Fibroblast of lung (primary cell): ENCODE measurements around the gene RANBP9. TPM values are rescaled to one million over a fixed set of nuclear protein-coding genes. Genes with fewer than 3 reads are reported as not detected.

Source experiments
- DNase-seq, 2 donors: peaks; one replicate each; pipeline versions ENCODE4 v3.0.0 to v3.0.0-alpha.2; 2010; ENCODE audit warnings: low read depth in 2 of 2
- H2AFZ ChIP-seq: 2 replicates; pipeline ENCODE4 v1.5.1; 2012; ENCODE audit warnings: low read length, control low read depth, inconsistent platforms
- H3K27ac ChIP-seq: 2 replicates; pipeline ENCODE4 v1.5.1; 2011; ENCODE audit warnings: low read length, control low read depth; ENCODE audit not compliant: insufficient read depth
- H3K27me3 ChIP-seq: 2 replicates; pipeline ENCODE4 v1.5.1; 2011; ENCODE audit warnings: mild to moderate bottlenecking, low read length; ENCODE audit not compliant: control insufficient read depth, insufficient read depth
- H3K36me3 ChIP-seq: 2 replicates; pipeline ENCODE4 v1.5.1; 2011; ENCODE audit warnings: low read length; ENCODE audit not compliant: control insufficient read depth, insufficient read depth
- H3K4me1 ChIP-seq: 2 replicates; pipeline ENCODE4 v1.5.1; 2011; ENCODE audit warnings: low read length; ENCODE audit not compliant: control insufficient read depth, insufficient read depth; ENCODE audit errors: extremely low read depth
- H3K4me2 ChIP-seq: 2 replicates; pipeline ENCODE4 v1.5.1; 2011; ENCODE audit warnings: low read length, control low read depth; ENCODE audit not compliant: insufficient read depth; ENCODE audit errors: extremely low read depth
- H3K4me3 ChIP-seq, 4 experiments: fragments of 200-600 bp in 1 of 4; sonication (generic) in 1 of 4; replicated peaks in 1 of 4; 2 replicates each; pipeline ENCODE4 v1.5.1; 2011 to 2016; ENCODE audit warnings: low read length in 4 of 4, low read depth in 3 of 4, mild to moderate bottlenecking in 3 of 4, control low read depth in 2 of 4, inconsistent platforms in 1 of 4, mixed read lengths in 1 of 4; ENCODE audit not compliant: insufficient read depth in 1 of 4; ENCODE audit errors: control extremely low read depth in 1 of 4
- H3K79me2 ChIP-seq: 2 replicates; pipeline ENCODE4 v1.5.1; 2012; ENCODE audit warnings: mild to moderate bottlenecking, low read length, inconsistent platforms; ENCODE audit not compliant: control insufficient read depth, insufficient read depth
- H3K9ac ChIP-seq: 2 replicates; pipeline ENCODE4 v1.5.1; 2011; ENCODE audit warnings: mild to moderate bottlenecking, low read length, control low read depth; ENCODE audit not compliant: insufficient read depth
- H3K9me3 ChIP-seq: 2 replicates; pipeline ENCODE4 v1.5.1; 2012; ENCODE audit warnings: low read depth, low read length; ENCODE audit not compliant: control insufficient read depth, insufficient read depth
- H4K20me1 ChIP-seq: 2 replicates; pipeline ENCODE4 v1.5.1; 2011; ENCODE audit warnings: low read length; ENCODE audit not compliant: control insufficient read depth, insufficient read depth; ENCODE audit errors: extremely low read depth
- EZH2 ChIP-seq: IDR thresholded peaks from 2 replicates; pipeline ENCODE4 v1.5.1; 2012; ENCODE audit warnings: low read length, control low read depth, mild to moderate bottlenecking; ENCODE audit errors: missing control alignments
- polyA plus RNA-seq, 2 donors: library from polyadenylated mRNA; depleted of rRNA in 1 of 2; stranded (reverse) in 1 of 2; unstranded in 1 of 2; fragments of >200 nt; gene quantifications; 2 replicates each; pipeline ENCODE4 v1.2.1, GENCODE V29; 2011 to 2012; ENCODE audit warnings: missing spikeins in 1 of 2
- total RNA-seq: library from RNA; depleted of rRNA; stranded (reverse); fragments of >200 nt; gene quantifications from 2 replicates; pipeline ENCODE4 v1.2.1, GENCODE V29; 2014
- TF ChIP-seq, protein P1 (sequence below), 2 donors: IDR thresholded peaks in 1 of 2; conservative IDR thresholded peaks in 1 of 2; 1 replicate in 1 of 2; 2 replicates in 1 of 2; pipeline ENCODE4 v1.5.1; 2011 to 2012; ENCODE audit warnings: low read length in 2 of 2, control low read depth in 1 of 2, inconsistent platforms in 1 of 2, low read depth in 1 of 2, mild to moderate bottlenecking in 1 of 2

RANBP9 gene
- total and polyA plus RNA-seq, 2 donors (not counting 1 experiment from before 2014, with no cell fraction given), result 46.7 to 48.7 TPM

GRCh38 chr6:13754644-13755043 lies 43.0 kb upstream of the RANBP9 start:
- H3K79me2 ChIP-seq, result no peaks in the 10 kb centered on the region
- H3K4me3 ChIP-seq, result no peak overlapping the region
- no peaks in the 10 kb centered on the region for H3K36me3 ChIP-seq
- no peak overlapping the region for H3K4me2 ChIP-seq
- no peak for DNase-seq
- no peaks in the 10 kb centered on the region for H3K9me3 ChIP-seq
- H3K9ac ChIP-seq, result no peak overlapping the region
- H4K20me1 ChIP-seq, result no peaks in the 10 kb centered on the region
- no peak overlapping the region for H2AFZ ChIP-seq
- H3K27me3 ChIP-seq, result no peaks in the 10 kb centered on the region
- no peak overlapping the region for H3K27ac ChIP-seq
- H3K4me1 ChIP-seq, result no peaks in the 10 kb centered on the region
- TF ChIP-seq EZH2, result no peak
- TF ChIP-seq, protein P1, sequence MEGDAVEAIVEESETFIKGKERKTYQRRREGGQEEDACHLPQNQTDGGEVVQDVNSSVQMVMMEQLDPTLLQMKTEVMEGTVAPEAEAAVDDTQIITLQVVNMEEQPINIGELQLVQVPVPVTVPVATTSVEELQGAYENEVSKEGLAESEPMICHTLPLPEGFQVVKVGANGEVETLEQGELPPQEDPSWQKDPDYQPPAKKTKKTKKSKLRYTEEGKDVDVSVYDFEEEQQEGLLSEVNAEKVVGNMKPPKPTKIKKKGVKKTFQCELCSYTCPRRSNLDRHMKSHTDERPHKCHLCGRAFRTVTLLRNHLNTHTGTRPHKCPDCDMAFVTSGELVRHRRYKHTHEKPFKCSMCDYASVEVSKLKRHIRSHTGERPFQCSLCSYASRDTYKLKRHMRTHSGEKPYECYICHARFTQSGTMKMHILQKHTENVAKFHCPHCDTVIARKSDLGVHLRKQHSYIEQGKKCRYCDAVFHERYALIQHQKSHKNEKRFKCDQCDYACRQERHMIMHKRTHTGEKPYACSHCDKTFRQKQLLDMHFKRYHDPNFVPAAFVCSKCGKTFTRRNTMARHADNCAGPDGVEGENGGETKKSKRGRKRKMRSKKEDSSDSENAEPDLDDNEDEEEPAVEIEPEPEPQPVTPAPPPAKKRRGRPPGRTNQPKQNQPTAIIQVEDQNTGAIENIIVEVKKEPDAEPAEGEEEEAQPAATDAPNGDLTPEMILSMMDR (conservative IDR thresholded peaks at IDR 0.05 in 1 of 2, IDR thresholded peaks at IDR 0.05 in 1 of 2; ENCODE audit: low read depth in 1 of 2, low read length in 2 of 2), result no peak

- Histone ChIP-seq H3K9me3 (no peaks in the 10 kb centered on the region), H3K27me3 (no peaks in the 10 kb centered on the region), H3K4me1 (no peaks in the 10 kb centered on the region), H3K4me3 (no peak overlapping the region), H3K9ac (no peak overlapping the region), H3K27ac (no peak overlapping the region), H3K79me2 (no peaks in the 10 kb centered on the region), H4K20me1 (no peaks in the 10 kb centered on the region), H3K36me3 (no peaks in the 10 kb centered on the region), H2AFZ (no peak overlapping the region), H3K4me2 (no peak overlapping the region)
- no peak for TF ChIP-seq EZH2
- TF ChIP-seq, protein P1 (conservative IDR thresholded peaks at IDR 0.05 in 1 of 2, IDR thresholded peaks at IDR 0.05 in 1 of 2; ENCODE audit: low read depth in 1 of 2, low read length in 2 of 2), result no peak
- DNase-seq, result no peak
Measured at GRCh38 chr6:13743736-13744127, 32.1 kb upstream of the RANBP9 start.

- TF ChIP-seq EZH2, result no peak
- TF ChIP-seq, protein P1 (conservative IDR thresholded peaks at IDR 0.05 in 1 of 2, IDR thresholded peaks at IDR 0.05 in 1 of 2; ENCODE audit: low read depth in 1 of 2, low read length in 2 of 2), result no peak
- no peaks in the 10 kb centered on the region for H3K4me1 ChIP-seq
- no peak overlapping the region for H2AFZ ChIP-seq
- no peaks in the 10 kb centered on the region for H3K79me2 ChIP-seq
- H3K9ac ChIP-seq, result no peak overlapping the region
- H3K36me3 ChIP-seq, result no peaks in the 10 kb centered on the region
- H3K9me3 ChIP-seq, result no peaks in the 10 kb centered on the region
- no peaks in the 10 kb centered on the region for H3K27me3 ChIP-seq
- no peak for DNase-seq
- no peak overlapping the region for H3K4me2 ChIP-seq
- H4K20me1 ChIP-seq, result no peaks in the 10 kb centered on the region
- no peak overlapping the region for H3K27ac ChIP-seq
- H3K4me3 ChIP-seq, result no peak overlapping the region
Measured at GRCh38 chr6:13742961-13743735, 31.5 kb upstream of the RANBP9 start.
